ENCODE data around the gene PAPSS1.

DNA sequence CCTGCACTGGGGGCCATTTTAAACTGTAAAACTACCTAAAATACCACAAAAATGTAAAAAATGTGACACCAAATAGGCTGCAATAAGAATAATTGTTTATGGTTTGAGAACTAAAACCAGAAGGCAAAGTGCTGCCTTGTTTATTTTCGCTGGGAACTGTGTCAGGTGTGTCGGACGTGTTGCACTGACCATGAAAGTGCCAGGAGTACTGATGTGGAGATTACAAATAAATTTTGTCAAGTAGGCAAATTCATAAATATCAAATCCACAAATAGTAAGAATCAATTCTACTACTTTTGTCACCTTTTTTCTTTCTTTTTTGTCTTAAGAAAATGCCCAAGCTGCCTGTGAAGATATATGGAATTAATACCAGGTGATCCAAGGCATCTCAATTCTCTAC is 37.7 kb downstream of the PAPSS1 start:
- TF ChIP-seq, protein P1, sequence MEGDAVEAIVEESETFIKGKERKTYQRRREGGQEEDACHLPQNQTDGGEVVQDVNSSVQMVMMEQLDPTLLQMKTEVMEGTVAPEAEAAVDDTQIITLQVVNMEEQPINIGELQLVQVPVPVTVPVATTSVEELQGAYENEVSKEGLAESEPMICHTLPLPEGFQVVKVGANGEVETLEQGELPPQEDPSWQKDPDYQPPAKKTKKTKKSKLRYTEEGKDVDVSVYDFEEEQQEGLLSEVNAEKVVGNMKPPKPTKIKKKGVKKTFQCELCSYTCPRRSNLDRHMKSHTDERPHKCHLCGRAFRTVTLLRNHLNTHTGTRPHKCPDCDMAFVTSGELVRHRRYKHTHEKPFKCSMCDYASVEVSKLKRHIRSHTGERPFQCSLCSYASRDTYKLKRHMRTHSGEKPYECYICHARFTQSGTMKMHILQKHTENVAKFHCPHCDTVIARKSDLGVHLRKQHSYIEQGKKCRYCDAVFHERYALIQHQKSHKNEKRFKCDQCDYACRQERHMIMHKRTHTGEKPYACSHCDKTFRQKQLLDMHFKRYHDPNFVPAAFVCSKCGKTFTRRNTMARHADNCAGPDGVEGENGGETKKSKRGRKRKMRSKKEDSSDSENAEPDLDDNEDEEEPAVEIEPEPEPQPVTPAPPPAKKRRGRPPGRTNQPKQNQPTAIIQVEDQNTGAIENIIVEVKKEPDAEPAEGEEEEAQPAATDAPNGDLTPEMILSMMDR (IDR thresholded peaks at IDR 0.05), result no peak
- TF ChIP-seq POLR2A (IDR thresholded peaks at IDR 0.05), result no peak

Data from lower leg skin (tissue), 3 donors.